Measurements from ENCODE around the gene SEC61G. TPM values are rescaled to one million over a fixed set of nuclear protein-coding genes. Genes with fewer than 3 reads are reported as not detected.

The SEC61G gene
- total RNA-seq, result 248 and 1,288 TPM in 2 replicates

GRCh38 chr7:54758702-54759592 is at the start of gene SEC61G:
TSS of gene SEC61G (minus strand) at chr7:54759211. CDS start at chr7:54757588, 1,623 bp downstream.
- DNase-seq (ENCODE audit: low read depth), result peak; percentile 94

GRCh38 chr7:54802841-54803240 is 43.8 kb upstream of the SEC61G start:
- DNase-seq (ENCODE audit: low read depth), result peak; percentile 46

GRCh38 chr7:54802114-54802513 is 43.1 kb upstream of the SEC61G start:
- no peak for DNase-seq (ENCODE audit: low read depth)

- no peak for DNase-seq (ENCODE audit: low read depth)
Measured at GRCh38 chr7:54799792-54800191, 40.8 kb upstream of the SEC61G start.

GRCh38 chr7:54798530-54798929 is 39.5 kb upstream of the SEC61G start:
- no peak for DNase-seq (ENCODE audit: low read depth)

GRCh38 chr7:54796853-54797252 is 37.8 kb upstream of the SEC61G start:
- DNase-seq (ENCODE audit: low read depth), result no peak

- DNase-seq (ENCODE audit: low read depth), result no peak
Measured at GRCh38 chr7:54796150-54796549, 37.1 kb upstream of the SEC61G start.

- DNase-seq (ENCODE audit: low read depth), result no peak
Measured at GRCh38 chr7:54792383-54792782, 33.4 kb upstream of the SEC61G start.

GRCh38 chr7:54788664-54789063 is 29.7 kb upstream of the SEC61G start:
- DNase-seq (ENCODE audit: low read depth), result peak; percentile 84

GRCh38 chr7:54785261-54785660 is 26.2 kb upstream of the SEC61G start:
- no peak for DNase-seq (ENCODE audit: low read depth)

- no peak for DNase-seq (ENCODE audit: low read depth)
Measured at GRCh38 chr7:54783952-54784351, 24.9 kb upstream of the SEC61G start.

GRCh38 chr7:54782829-54783228 is 23.8 kb upstream of the SEC61G start:
- DNase-seq (ENCODE audit: low read depth), result no peak

GRCh38 chr7:54782314-54782713 is 23.3 kb upstream of the SEC61G start:
- DNase-seq (ENCODE audit: low read depth), result no peak

GRCh38 chr7:54781134-54781920 is 22.3 kb upstream of the SEC61G start:
- no peak for DNase-seq (ENCODE audit: low read depth)

GRCh38 chr7:54780490-54780889 is 21.5 kb upstream of the SEC61G start:
- DNase-seq (ENCODE audit: low read depth), result no peak

- DNase-seq (ENCODE audit: low read depth), result no peak
Measured at GRCh38 chr7:54778696-54779540, 19.9 kb upstream of the SEC61G start.

- no peak for DNase-seq (ENCODE audit: low read depth)
Measured at GRCh38 chr7:54778166-54778565, 19.2 kb upstream of the SEC61G start.

GRCh38 chr7:54774785-54775740 is 16.1 kb upstream of the SEC61G start:
- no peak for DNase-seq (ENCODE audit: low read depth)

GRCh38 chr7:54773472-54774399 is 14.7 kb upstream of the SEC61G start:
- DNase-seq (ENCODE audit: low read depth), result peak; percentile 70

- no peak for DNase-seq (ENCODE audit: low read depth)
Measured at GRCh38 chr7:54769203-54769602, 10.2 kb upstream of the SEC61G start.
